ENCODE measurements around the gene SLC25A13.

DNA sequence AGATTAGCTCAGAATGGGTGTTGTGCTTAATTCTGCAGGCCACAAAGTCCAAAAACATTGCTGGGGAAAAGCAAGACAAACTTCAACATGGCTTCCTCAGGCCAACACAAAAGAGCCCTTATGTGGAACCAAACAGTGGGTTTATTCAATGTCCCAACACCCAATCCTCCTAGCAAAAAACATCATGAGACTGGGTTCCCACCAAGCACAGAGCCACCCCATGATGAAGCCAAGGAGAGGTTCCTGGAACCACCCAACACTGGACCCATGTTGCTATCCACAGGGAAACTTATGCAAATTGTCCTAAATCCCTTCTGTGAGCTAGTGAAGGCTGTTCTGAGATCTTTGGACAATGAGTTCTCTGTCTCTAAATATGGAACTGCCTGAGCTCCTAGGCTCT, 24.0 kb downstream of the SLC25A13 start:
- TF ChIP-seq DR1 (CRISPR knock-in tag; IDR thresholded peaks at IDR 0.05) (no peak), KAT2B (IDR thresholded peaks at IDR 0.05; ENCODE audit: borderline replicate concordance, low read depth, low read length) (no peak), JUND (CRISPR knock-in tag; IDR thresholded peaks at IDR 0.05) (no peak), ZNF263 (CRISPR knock-in tag; IDR thresholded peaks at IDR 0.05) (no peak), ZC3H4 (CRISPR knock-in tag; IDR thresholded peaks at IDR 0.05; ENCODE audit: borderline replicate concordance) (no peak), IKZF1 (IDR thresholded peaks at IDR 0.05) (no peak), RBFOX2 (IDR thresholded peaks at IDR 0.05; ENCODE audit: low read depth, low read length) (no peak), POLR2A (IDR thresholded peaks at IDR 0.05; ENCODE audit: insufficient read depth in 1 of 2, low read depth in 2 of 2, low read length in 2 of 2) (no peak), ZSCAN29 (CRISPR knock-in tag; conservative IDR thresholded peaks at IDR 0.05) (no peak)
- TF ChIP-seq, protein P1, sequence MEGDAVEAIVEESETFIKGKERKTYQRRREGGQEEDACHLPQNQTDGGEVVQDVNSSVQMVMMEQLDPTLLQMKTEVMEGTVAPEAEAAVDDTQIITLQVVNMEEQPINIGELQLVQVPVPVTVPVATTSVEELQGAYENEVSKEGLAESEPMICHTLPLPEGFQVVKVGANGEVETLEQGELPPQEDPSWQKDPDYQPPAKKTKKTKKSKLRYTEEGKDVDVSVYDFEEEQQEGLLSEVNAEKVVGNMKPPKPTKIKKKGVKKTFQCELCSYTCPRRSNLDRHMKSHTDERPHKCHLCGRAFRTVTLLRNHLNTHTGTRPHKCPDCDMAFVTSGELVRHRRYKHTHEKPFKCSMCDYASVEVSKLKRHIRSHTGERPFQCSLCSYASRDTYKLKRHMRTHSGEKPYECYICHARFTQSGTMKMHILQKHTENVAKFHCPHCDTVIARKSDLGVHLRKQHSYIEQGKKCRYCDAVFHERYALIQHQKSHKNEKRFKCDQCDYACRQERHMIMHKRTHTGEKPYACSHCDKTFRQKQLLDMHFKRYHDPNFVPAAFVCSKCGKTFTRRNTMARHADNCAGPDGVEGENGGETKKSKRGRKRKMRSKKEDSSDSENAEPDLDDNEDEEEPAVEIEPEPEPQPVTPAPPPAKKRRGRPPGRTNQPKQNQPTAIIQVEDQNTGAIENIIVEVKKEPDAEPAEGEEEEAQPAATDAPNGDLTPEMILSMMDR (CRISPR knock-in tag; IDR thresholded peaks at IDR 0.05), result no peak
- TF ChIP-seq, protein P2, sequence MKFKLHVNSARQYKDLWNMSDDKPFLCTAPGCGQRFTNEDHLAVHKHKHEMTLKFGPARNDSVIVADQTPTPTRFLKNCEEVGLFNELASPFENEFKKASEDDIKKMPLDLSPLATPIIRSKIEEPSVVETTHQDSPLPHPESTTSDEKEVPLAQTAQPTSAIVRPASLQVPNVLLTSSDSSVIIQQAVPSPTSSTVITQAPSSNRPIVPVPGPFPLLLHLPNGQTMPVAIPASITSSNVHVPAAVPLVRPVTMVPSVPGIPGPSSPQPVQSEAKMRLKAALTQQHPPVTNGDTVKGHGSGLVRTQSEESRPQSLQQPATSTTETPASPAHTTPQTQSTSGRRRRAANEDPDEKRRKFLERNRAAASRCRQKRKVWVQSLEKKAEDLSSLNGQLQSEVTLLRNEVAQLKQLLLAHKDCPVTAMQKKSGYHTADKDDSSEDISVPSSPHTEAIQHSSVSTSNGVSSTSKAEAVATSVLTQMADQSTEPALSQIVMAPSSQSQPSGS (CRISPR knock-in tag; IDR thresholded peaks at IDR 0.05), result no peak
- TF ChIP-seq, protein P3, sequence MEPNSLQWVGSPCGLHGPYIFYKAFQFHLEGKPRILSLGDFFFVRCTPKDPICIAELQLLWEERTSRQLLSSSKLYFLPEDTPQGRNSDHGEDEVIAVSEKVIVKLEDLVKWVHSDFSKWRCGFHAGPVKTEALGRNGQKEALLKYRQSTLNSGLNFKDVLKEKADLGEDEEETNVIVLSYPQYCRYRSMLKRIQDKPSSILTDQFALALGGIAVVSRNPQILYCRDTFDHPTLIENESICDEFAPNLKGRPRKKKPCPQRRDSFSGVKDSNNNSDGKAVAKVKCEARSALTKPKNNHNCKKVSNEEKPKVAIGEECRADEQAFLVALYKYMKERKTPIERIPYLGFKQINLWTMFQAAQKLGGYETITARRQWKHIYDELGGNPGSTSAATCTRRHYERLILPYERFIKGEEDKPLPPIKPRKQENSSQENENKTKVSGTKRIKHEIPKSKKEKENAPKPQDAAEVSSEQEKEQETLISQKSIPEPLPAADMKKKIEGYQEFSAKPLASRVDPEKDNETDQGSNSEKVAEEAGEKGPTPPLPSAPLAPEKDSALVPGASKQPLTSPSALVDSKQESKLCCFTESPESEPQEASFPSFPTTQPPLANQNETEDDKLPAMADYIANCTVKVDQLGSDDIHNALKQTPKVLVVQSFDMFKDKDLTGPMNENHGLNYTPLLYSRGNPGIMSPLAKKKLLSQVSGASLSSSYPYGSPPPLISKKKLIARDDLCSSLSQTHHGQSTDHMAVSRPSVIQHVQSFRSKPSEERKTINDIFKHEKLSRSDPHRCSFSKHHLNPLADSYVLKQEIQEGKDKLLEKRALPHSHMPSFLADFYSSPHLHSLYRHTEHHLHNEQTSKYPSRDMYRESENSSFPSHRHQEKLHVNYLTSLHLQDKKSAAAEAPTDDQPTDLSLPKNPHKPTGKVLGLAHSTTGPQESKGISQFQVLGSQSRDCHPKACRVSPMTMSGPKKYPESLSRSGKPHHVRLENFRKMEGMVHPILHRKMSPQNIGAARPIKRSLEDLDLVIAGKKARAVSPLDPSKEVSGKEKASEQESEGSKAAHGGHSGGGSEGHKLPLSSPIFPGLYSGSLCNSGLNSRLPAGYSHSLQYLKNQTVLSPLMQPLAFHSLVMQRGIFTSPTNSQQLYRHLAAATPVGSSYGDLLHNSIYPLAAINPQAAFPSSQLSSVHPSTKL (CRISPR knock-in tag; IDR thresholded peaks at IDR 0.05), result no peak
- TF ChIP-seq, protein P4, sequence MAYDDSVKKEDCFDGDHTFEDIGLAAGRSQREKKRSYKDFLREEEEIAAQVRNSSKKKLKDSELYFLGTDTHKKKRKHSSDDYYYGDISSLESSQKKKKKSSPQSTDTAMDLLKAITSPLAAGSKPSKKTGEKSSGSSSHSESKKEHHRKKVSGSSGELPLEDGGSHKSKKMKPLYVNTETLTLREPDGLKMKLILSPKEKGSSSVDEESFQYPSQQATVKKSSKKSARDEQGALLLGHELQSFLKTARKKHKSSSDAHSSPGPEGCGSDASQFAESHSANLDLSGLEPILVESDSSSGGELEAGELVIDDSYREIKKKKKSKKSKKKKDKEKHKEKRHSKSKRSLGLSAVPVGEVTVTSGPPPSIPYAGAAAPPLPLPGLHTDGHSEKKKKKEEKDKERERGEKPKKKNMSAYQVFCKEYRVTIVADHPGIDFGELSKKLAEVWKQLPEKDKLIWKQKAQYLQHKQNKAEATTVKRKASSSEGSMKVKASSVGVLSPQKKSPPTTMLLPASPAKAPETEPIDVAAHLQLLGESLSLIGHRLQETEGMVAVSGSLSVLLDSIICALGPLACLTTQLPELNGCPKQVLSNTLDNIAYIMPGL (CRISPR knock-in tag; IDR thresholded peaks at IDR 0.05; ENCODE audit: borderline replicate concordance in 1 of 2, low read depth in 1 of 2), result no peak
